HG03139 (cell line): ENCODE results near the gene NPY2R.

ENCODE experiments used
- ATAC-seq: cut with Tn5 transposase; IDR thresholded peaks from one replicate; pipeline ENCODE4 v1.9.1; 2021; ENCODE audit not compliant: unreplicated experiment

Gene NPY2R

DNA sequence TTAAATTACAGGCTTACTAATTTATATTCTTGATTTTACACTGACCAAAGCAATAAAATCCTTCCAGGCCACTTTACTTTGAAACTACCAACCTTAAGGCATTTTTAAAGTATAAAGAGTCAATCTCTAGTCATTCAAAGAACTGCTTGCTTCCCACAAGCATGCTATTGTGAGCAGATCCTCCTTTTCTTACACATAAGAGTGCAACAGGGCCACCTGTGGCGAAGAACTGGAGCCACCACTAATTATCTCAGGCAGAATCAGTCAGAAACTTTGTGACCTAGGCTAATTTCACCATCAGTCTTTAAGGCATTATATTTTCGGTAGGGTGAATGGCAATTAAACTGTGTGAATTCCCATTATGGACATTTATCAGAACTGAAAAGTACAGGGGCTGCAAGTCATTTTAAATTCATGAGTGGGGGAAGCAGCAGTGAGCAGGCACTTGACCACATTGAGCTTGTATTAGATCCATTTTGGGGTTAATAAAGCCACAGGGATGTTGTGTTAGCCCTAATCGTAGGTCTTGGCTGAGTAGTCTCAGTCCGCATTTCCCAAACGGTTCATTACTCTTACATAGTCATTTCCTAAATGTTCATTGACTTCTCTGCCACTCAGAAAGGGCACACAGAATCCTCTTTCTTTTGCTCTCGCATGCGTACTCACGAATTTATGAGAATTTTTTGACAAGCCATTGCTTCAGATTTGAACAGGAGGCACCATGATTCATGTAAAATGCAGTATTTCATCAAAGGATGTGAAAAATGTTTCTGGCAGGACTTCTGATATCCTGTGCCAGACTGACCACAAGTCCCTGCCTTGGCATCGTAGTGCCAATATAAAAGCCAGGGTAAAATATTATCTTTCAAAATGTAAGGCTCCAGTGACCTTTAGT lies 39.8 kb downstream of the NPY2R start:
- ATAC-seq = no peak

GRCh38 chr4:155249016-155249566 lies 40.7 kb downstream of the NPY2R start:
- no peak for ATAC-seq

DNA sequence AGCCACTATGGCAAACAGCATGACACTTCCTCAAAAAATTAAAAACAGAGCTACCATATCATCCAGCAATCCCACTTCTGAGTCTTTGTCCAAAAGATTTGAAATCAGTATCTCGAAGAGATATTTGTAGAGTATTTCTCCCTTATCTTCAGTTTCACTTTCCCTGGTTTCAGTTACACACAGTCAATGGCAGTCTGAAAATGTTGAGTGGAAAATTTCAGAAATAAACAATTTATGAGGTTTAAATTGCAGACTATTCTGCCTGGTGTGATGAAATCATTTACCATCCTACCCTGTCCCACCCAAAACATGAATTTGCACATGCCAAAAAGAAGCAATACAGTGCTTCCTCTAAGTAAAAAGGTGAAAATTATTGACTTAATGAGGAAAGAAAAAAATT lies 43.9 kb downstream of the NPY2R start:
- ATAC-seq = no peak

GRCh38 chr4:155263480-155263879 lies 55.0 kb downstream of the NPY2R start:
- no peak for ATAC-seq

DNA sequence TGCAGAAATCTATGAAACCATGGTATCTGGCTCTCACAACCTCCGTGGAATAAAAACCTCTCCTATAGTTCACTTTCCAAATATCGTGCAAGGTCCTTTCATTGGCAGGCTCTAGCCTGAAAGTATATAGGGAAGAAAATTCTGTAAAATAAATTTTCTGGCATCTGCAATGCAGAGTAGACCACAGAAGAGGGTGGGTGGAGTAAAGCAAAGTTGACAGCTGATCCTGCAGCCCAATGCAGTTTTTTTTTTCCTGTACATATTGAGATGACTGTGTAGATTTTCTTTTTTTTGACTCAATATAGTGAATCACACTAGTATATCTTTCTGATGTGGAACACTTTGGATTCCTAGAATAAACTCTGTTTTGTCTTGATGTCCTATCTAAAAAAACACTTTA lies 56.7 kb downstream of the NPY2R start:
- ATAC-seq = no peak
